Body of pancreas (tissue), 4 donors: ENCODE data around the gene LPXN.

Source experiments
- CTCF ChIP-seq, 7 experiments: fragments of 450-650 bp in 4 of 7; fragments of 200-600 bp in 3 of 7; sonication (generic) in 3 of 7; IDR thresholded peaks; one replicate each; pipeline ENCODE4 v1.5.1; 2016 to 2019; ENCODE audit warnings: antibody characterized with exemption in 7 of 7
- POLR2A ChIP-seq, 3 donors: fragments of 450-650 bp; IDR thresholded peaks; one replicate each; pipeline ENCODE4 v1.6.1; 2016; ENCODE audit warnings: antibody characterized with exemption in 3 of 3, mild to moderate bottlenecking in 2 of 3

GRCh38 chr11:58621586-58622262, 46.1 kb upstream of the LPXN start:
- TF ChIP-seq CTCF (IDR thresholded peaks at IDR 0.05) (no peak), POLR2A (IDR thresholded peaks at IDR 0.05) (no peak)
